Cardiac fibroblast (primary cell): ENCODE data around the gene ITGBL1.
A peak's percentile ranks its signal among the peaks of the same experiment; 100 is the strongest.

Experiments used
- DNase-seq, 2 donors: peaks; one replicate each; pipeline versions ENCODE4 v3.0.0 to v3.0.0-alpha.2; 2010; ENCODE audit warnings: low read depth in 2 of 2
- H3K4me3 ChIP-seq, 2 donors: replicated peaks in 1 of 2; 1 replicate in 1 of 2; 2 replicates in 1 of 2; pipeline ENCODE4 v1.5.1; 2011; ENCODE audit warnings: low read depth in 2 of 2, low read length in 2 of 2, mild to moderate bottlenecking in 2 of 2, moderate library complexity in 1 of 2
- CTCF ChIP-seq: IDR thresholded peaks from one replicate; pipeline ENCODE4 v1.5.1; 2011; ENCODE audit warnings: low read depth, mild to moderate bottlenecking, low read length, inconsistent platforms

The ITGBL1 gene

GRCh38 chr13:101752432-101752831 lies 300.0 kb downstream of the ITGBL1 start:
- H3K4me3 ChIP-seq: no peak overlapping the region
- no peak for DNase-seq
- no peak for TF ChIP-seq CTCF

- peak in 1 of 2 donors; percentile 12 for DNase-seq
- H3K4me3 ChIP-seq: no peak overlapping the region
- TF ChIP-seq CTCF: no peak
Measured at GRCh38 chr13:101755228-101755887, 302.9 kb downstream of the ITGBL1 start.

DNA sequence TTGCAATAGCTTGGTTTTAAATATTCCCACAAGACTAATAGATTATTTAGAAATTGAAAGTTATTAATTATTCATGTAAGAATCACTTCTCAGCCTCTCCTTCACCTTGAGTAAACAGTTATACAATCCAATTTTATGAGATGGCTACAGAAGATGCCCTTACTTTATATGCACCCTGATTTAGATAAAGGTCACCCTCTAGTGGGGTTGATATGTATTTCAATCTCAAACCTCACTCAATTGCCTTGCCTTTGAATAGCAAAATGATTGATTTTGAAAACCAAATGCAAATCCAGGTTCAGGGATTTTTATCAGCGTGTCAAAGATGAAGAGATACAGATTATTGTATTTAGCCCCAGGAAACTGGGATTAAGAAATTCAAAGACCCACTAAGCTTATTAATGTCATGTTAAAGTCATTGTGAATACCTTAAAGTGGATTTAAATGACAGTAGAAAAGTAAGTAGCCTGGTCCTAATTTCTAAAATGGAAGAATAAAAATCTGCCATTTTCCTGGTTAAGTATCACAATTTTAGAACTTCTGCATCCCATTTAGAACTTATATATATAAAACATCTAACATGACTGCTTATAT lies 305.1 kb downstream of the ITGBL1 start:
- no peak overlapping the region for H3K4me3 ChIP-seq
- TF ChIP-seq CTCF: peak; percentile 50
- DNase-seq: peak; percentile 46 to 71

GRCh38 chr13:101763191-101763590 lies 310.7 kb downstream of the ITGBL1 start:
- no peak for DNase-seq
- TF ChIP-seq CTCF: no peak
- no peak overlapping the region for H3K4me3 ChIP-seq
